ENCODE results near the gene BTBD9. TPM values are rescaled to one million over a fixed set of nuclear protein-coding genes. Genes with fewer than 3 reads are reported as not detected.

The BTBD9 gene
- total and polyA plus RNA-seq, 9 of the 15 experiments (the other 6 are each of a cell fraction or from before 2014, with no cell fraction given), result 0.08 to 1.6 (median 0.58) TPM

DNA sequence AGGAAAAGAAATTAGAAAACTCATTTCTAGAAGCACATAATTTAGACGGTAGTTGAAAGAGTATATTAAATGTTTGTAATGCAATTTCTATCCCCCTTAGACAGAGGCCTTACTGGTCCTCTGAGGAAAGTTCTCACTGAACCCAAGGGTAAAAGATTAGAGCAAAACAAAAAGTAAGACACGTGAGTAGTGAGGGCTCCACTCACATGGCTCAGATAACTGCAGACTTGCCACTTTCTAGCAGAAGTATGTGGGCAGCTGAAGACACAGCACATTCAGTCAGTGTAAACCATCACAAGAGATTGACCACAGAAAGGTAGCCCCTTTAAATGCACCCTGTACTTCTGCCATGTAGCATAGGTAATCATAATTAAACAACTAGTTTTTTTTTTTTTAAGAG lies 193.8 kb downstream of the BTBD9 start:
- CTCF ChIA-PET (ENCODE audit: low intra/inter-chr PET ratio), result interaction anchor here (0.6 kb wide), 1 partner anchor 503 kb away, joined by 3 read pairs; no protein-coding TSS in a partner anchor
- POLR2A ChIA-PET, result no interaction called here
- intact Hi-C loops (cut with micrococcal nuclease) (no loop called here), in situ Hi-C loops (cut with MboI) (no loop called here)
- Histone ChIP-seq H4K20me1 (replicated peaks; ENCODE audit: control insufficient read depth, insufficient read depth, low read length) (no peaks in the 10 kb centered on the region), H2AFZ (ENCODE audit: low read depth, low read length) (no peak overlapping the region), H3K9me1 (ENCODE audit: control insufficient read depth, insufficient read depth, low read length) (no peaks in the 10 kb centered on the region), H3K79me2 (ENCODE audit: control insufficient read depth, insufficient read depth, low read length) (no peaks in the 10 kb centered on the region), H3K4me3 (no peak overlapping the region), H3K4me1 (replicated peaks in 1 of 2; ENCODE audit: control insufficient read depth in 2 of 2, insufficient read depth in 2 of 2, low read length in 2 of 2) (no peaks in the 10 kb centered on the region), H3K9me3 (replicated peaks; ENCODE audit: control insufficient read depth, insufficient read depth, low read depth, low read length) (no peaks in the 10 kb centered on the region), H3K27me3 (ENCODE audit: control insufficient read depth in 2 of 2, insufficient read depth in 2 of 2, low read length in 2 of 2) (peaks cover 5 to 11% of the 10 kb centered on the region in 2 experiments; a peak in 3 of 5 replicates), H3K9ac (ENCODE audit: insufficient read depth in 1 of 2, low read depth in 2 of 2, low read length in 2 of 2) (no peak overlapping the region), H3K4me2 (ENCODE audit: insufficient read depth, low read length) (no peak overlapping the region), H3K27ac (ENCODE audit: extremely low read depth, low read depth, low read length) (no peak overlapping the region), H3K36me3 (ENCODE audit: control insufficient read depth, insufficient read depth, low read length) (no peaks in the 10 kb centered on the region)
- no TSS peak for BruUV-seq (replicated peaks)
- FAIRE-seq (no peak), ATAC-seq (no peak), DNase-seq (ENCODE audit: extremely low read depth in 1 of 4, low spot score in 3 of 4) (no peak)
- 0% methylated on average over 2 of the region's 2 CpGs for WGBS (ENCODE audit: insufficient coverage, low coverage, missing lambda C conversion rate)
- TF ChIP-seq POLR2B (IDR thresholded peaks at IDR 0.05; ENCODE audit: low read depth, partially characterized antibody) (no peak), MBD1 (CRISPR knock-in tag; IDR thresholded peaks at IDR 0.05) (no peak), TEAD4 (IDR thresholded peaks at IDR 0.05; ENCODE audit: low read length) (no peak), TEAD4 (CRISPR knock-in tag; IDR thresholded peaks at IDR 0.05; ENCODE audit: borderline replicate concordance) (no peak), PTTG1 (tag; IDR thresholded peaks at IDR 0.05; ENCODE audit: low read depth) (no peak), SAFB2 (IDR thresholded peaks at IDR 0.05; ENCODE audit: borderline replicate concordance, low read depth, low read length, severe bottlenecking) (no peak), ARID4B (CRISPR knock-in tag; IDR thresholded peaks at IDR 0.05) (no peak), ZNF57 (CRISPR knock-in tag; IDR thresholded peaks at IDR 0.05) (no peak), SMAD3 (CRISPR knock-in tag; conservative IDR thresholded peaks at IDR 0.05) (no peak), TBP (optimal IDR thresholded peaks at IDR 0.05; ENCODE audit: low read depth, low read length) (no peak), ZKSCAN1 (IDR thresholded peaks at IDR 0.05; ENCODE audit: low read depth, low read length) (no peak), ZNF121 (CRISPR knock-in tag; conservative IDR thresholded peaks at IDR 0.05) (no peak), RBBP5 (IDR thresholded peaks at IDR 0.05; ENCODE audit: borderline replicate concordance, insufficient read depth, low read length, poor library complexity, severe bottlenecking) (no peak)
